HG02571 (cell line): Measurements from ENCODE around the gene CTNNA2.

Experiments
- ATAC-seq: cut with Tn5 transposase; IDR thresholded peaks from one replicate; pipeline ENCODE4 v1.9.1; 2021; ENCODE audit warnings: mild to moderate bottlenecking, moderate library complexity; ENCODE audit not compliant: unreplicated experiment

The CTNNA2 gene

GRCh38 chr2:80303006-80303908, 790.4 kb downstream of the CTNNA2 start:
- no peak for ATAC-seq

GRCh38 chr2:80303909-80304837, 791.3 kb downstream of the CTNNA2 start, which contains the start of gene LRRTM1:
TSS of gene LRRTM1 (minus strand) at chr2:80304752. CDS start at chr2:80303819, 933 bp downstream.
- ATAC-seq = no peak

GRCh38 chr2:80311304-80311703, 798.5 kb downstream of the CTNNA2 start:
- no peak for ATAC-seq

GRCh38 chr2:80312282-80312839, 799.5 kb downstream of the CTNNA2 start:
- ATAC-seq = no peak

GRCh38 chr2:80322311-80322920, 809.6 kb downstream of the CTNNA2 start:
- no peak for ATAC-seq

GRCh38 chr2:80322958-80323357, 810.1 kb downstream of the CTNNA2 start:
- no peak for ATAC-seq

- no peak for ATAC-seq
These were observed 810.8 kb downstream of the CTNNA2 start for GRCh38 chr2:80323610-80324009.

GRCh38 chr2:80324525-80324924, 811.7 kb downstream of the CTNNA2 start:
- no peak for ATAC-seq

- ATAC-seq = no peak
These were observed 813.4 kb downstream of the CTNNA2 start for GRCh38 chr2:80326214-80326613.

GRCh38 chr2:80326861-80327260, 814.0 kb downstream of the CTNNA2 start:
- ATAC-seq = no peak

- no peak for ATAC-seq
These were observed 815.3 kb downstream of the CTNNA2 start for GRCh38 chr2:80328159-80328571.

- ATAC-seq = no peak
These were observed 816.6 kb downstream of the CTNNA2 start for GRCh38 chr2:80329491-80329890.

- no peak for ATAC-seq
These were observed 817.9 kb downstream of the CTNNA2 start for GRCh38 chr2:80330527-80331450.

GRCh38 chr2:80333886-80334285, 821.0 kb downstream of the CTNNA2 start:
- no peak for ATAC-seq

GRCh38 chr2:80335411-80335810, 822.6 kb downstream of the CTNNA2 start:
- no peak for ATAC-seq

GRCh38 chr2:80338794-80339193, 825.9 kb downstream of the CTNNA2 start:
- no peak for ATAC-seq

- ATAC-seq = no peak
These were observed 827.2 kb downstream of the CTNNA2 start for GRCh38 chr2:80340022-80340421.

GRCh38 chr2:80348078-80348477, 835.2 kb downstream of the CTNNA2 start:
- ATAC-seq = no peak

- no peak for ATAC-seq
These were observed 836.1 kb downstream of the CTNNA2 start for GRCh38 chr2:80348953-80349352.

GRCh38 chr2:80351231-80351630, 838.4 kb downstream of the CTNNA2 start:
- no peak for ATAC-seq
